HCT116 (cell line): ENCODE data around the gene PDLIM4. TPM values are rescaled to one million over a fixed set of nuclear protein-coding genes. Genes with fewer than 3 reads are reported as not detected.

Source experiments
- ATAC-seq: fragments of 200-7000 bp; cut with Tn5 transposase; 2 replicates; pipeline ENCODE4 v1.9.1; 2020; ENCODE audit warnings: mild to moderate bottlenecking, moderate library complexity
- BruUV-seq: library from RNA; stranded (reverse); fragments of 400-500 nt; replicated peaks from 2 replicates; lab custom pipeline; 2021; lab: Mats Ljungman, UMichigan
- CTCF ChIA-PET: fragments of 300-600 bp; sonication (Branson Sonifier 250); formaldehyde crosslinking; loops from one replicate; lab custom pipeline; 2021; ENCODE audit warnings: antibody characterized with exemption; lab: Charles Lee
- POLR2A ChIA-PET: fragments of 300-600, 350-600 bp; sonication (Branson Sonifier 250); formaldehyde crosslinking; loops from one replicate; lab custom pipeline; 2021; ENCODE audit warnings: antibody characterized with exemption; lab: Charles Lee
- RAD21 ChIA-PET, 2 experiments: fragments of 300-600 bp; sonication (Branson Sonifier 250); formaldehyde crosslinking; loops; one replicate each; lab custom pipeline; 2023; ENCODE audit warnings: low total read pairs in 2 of 2; ENCODE audit not compliant: uncharacterized antibody in 2 of 2, unreplicated experiment in 2 of 2, low non-redundant PET in 1 of 2; lab: Charles Lee
- DNase-seq: peaks from one replicate; pipeline ENCODE4 v3.0.0-alpha.2; 2010; ENCODE audit warnings: low read depth, low spot score
- H2AFZ ChIP-seq: fragments of 200-600 bp; shearing (Covaris generic), sonication (generic); 2 replicates; pipeline ENCODE4 v1.6.1; 2017; ENCODE audit warnings: low read depth, mixed run types, mixed read lengths, antibody characterized with exemption, low read length; ENCODE audit not compliant: poor library complexity, severe bottlenecking
- H3K27ac ChIP-seq: 2 replicates; pipeline ENCODE4 v1.5.1; 2012; ENCODE audit warnings: low read depth, low read length
- H3K27me3 ChIP-seq: fragments of 200-600 bp; sonication (generic); 2 replicates; pipeline ENCODE4 v1.6.1; 2016; ENCODE audit warnings: mixed run types, low read length, mixed read lengths; ENCODE audit not compliant: insufficient read depth
- H3K36me3 ChIP-seq, 2 experiments: fragments of 200-500 bp in 1 of 2; fragments of 200-600 bp in 1 of 2; sonication (Bioruptor generic) in 1 of 2; sonication (generic) in 1 of 2; 2 replicates each; pipeline versions ENCODE4 v1.5.1 to v1.6.1; 2014 to 2016; ENCODE audit warnings: low read length in 2 of 2, inconsistent platforms in 1 of 2, mixed read lengths in 1 of 2, mixed run types in 1 of 2; ENCODE audit not compliant: insufficient read depth in 2 of 2, control insufficient read depth in 1 of 2
- H3K4me1 ChIP-seq, 2 experiments: fragments of 200-600 bp in 1 of 2; sonication (generic) in 1 of 2; 2 replicates each; pipeline versions ENCODE4 v1.5.1 to v1.6.1; 2012 to 2017; ENCODE audit warnings: low read length in 2 of 2, inconsistent platforms in 1 of 2, mild to moderate bottlenecking in 1 of 2, mixed read lengths in 1 of 2, mixed run types in 1 of 2, moderate library complexity in 1 of 2; ENCODE audit not compliant: insufficient read depth in 2 of 2, control insufficient read depth in 1 of 2
- H3K4me2 ChIP-seq: fragments of 200-600 bp; sonication (generic); 2 replicates; pipeline ENCODE4 v1.6.1; 2017; ENCODE audit warnings: mixed run types, low read length, mixed read lengths
- H3K4me3 ChIP-seq, 2 experiments: fragments of 200-600 bp in 1 of 2; sonication (generic) in 1 of 2; replicated peaks in 1 of 2; 2 replicates each; pipeline ENCODE4 v1.5.1; 2011 to 2016; ENCODE audit warnings: low read length in 2 of 2, control low read depth in 1 of 2, low read depth in 1 of 2, mild to moderate bottlenecking in 1 of 2, mixed read lengths in 1 of 2, mixed run types in 1 of 2
- H3K79me2 ChIP-seq: fragments of 200-600 bp; sonication (generic); 2 replicates; pipeline ENCODE4 v1.6.1; 2017; ENCODE audit warnings: mild to moderate bottlenecking, mixed run types, low read length, moderate library complexity, mixed read lengths; ENCODE audit not compliant: insufficient read depth
- H3K9ac ChIP-seq: fragments of 200-600 bp; sonication (generic); 2 replicates; pipeline ENCODE4 v1.6.1; 2016; ENCODE audit warnings: low read length, mixed read lengths
- H3K9me2 ChIP-seq: fragments of 200-600 bp; sonication (generic), shearing (Covaris generic); 2 replicates; pipeline ENCODE4 v1.6.1; 2017; ENCODE audit warnings: mixed run types, mild to moderate bottlenecking, moderate library complexity; ENCODE audit not compliant: insufficient read depth
- H3K9me3 ChIP-seq, 2 experiments: fragments of 200-500 bp in 1 of 2; fragments of 200-600 bp in 1 of 2; sonication (Bioruptor generic) in 1 of 2; sonication (generic) in 1 of 2; 2 replicates each; pipeline ENCODE4 v1.6.1; 2014 to 2017; ENCODE audit warnings: low read length in 2 of 2, mixed read lengths in 2 of 2, inconsistent platforms in 1 of 2, low read depth in 1 of 2, mild to moderate bottlenecking in 1 of 2, mixed run types in 1 of 2, moderate library complexity in 1 of 2; ENCODE audit not compliant: control insufficient read depth in 1 of 2, insufficient read depth in 1 of 2
- H4K20me1 ChIP-seq: fragments of 200-600 bp; sonication (generic), shearing (Covaris generic); 2 replicates; pipeline ENCODE4 v1.6.1; 2017; ENCODE audit warnings: mixed run types, mild to moderate bottlenecking, moderate library complexity; ENCODE audit not compliant: insufficient read depth
- CEBPB ChIP-seq: IDR thresholded peaks from 2 replicates; pipeline ENCODE4 v1.6.1; 2012; ENCODE audit warnings: low read depth
- ELF1 ChIP-seq: IDR thresholded peaks from 2 replicates; pipeline ENCODE4 v1.6.1; 2012; ENCODE audit warnings: low read depth, borderline replicate concordance
- EZH2phosphoT487 ChIP-seq: fragments of 200-600 bp; IDR thresholded peaks from 2 replicates; pipeline ENCODE4 v1.6.1; 2018; ENCODE audit warnings: antibody characterized with exemption, borderline replicate concordance
- intact Hi-C: fragments of 100-400 bp; cut with micrococcal nuclease; formaldehyde crosslinking; loops from 2 replicates; pipeline ENCODE4 v1.10.0; 2022
- total RNA-seq: library from RNA; stranded (reverse); gene quantifications from one replicate; pipeline ENCODE4 v1.2.1, GENCODE V29; 2021; ENCODE audit not compliant: unreplicated experiment
- TF ChIP-seq, protein P1 (sequence below), 3 experiments: fragments of 200-600 bp in 1 of 3; sonication (generic) in 1 of 3; IDR thresholded peaks in 2 of 3; conservative IDR thresholded peaks in 1 of 3; 2 replicates each; pipeline ENCODE4 v1.5.1; 2012 to 2017; ENCODE audit warnings: low read depth in 2 of 3, low read length in 2 of 3, antibody characterized with exemption in 1 of 3, borderline replicate concordance in 1 of 3, control low read depth in 1 of 3, mild to moderate bottlenecking in 1 of 3, mixed read lengths in 1 of 3, mixed run types in 1 of 3, moderate library complexity in 1 of 3; ENCODE audit not compliant: insufficient read depth in 1 of 3

The PDLIM4 gene
- total RNA-seq, 1 experiment from 2014 or later, result not detected

DNA sequence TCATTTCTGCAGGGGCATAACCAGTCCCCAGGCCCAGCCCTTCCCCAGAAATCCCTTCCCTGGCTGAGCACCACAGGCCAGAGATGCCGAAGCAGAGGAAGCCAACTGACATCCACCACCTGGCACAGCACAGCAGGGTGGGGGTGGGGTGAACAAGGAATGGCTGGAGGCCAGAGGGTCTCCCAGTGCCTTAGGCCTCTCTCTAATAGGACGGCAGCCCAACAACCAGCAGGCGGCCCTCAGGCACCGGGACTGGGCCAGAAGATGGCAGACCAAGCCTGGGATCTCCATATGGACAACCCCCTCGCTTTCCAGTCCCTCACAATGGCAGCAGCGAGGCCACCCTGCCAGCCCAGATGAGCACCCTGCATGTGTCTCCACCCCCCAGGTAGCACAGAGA, 13.2 kb downstream of the PDLIM4 start:
- H3K9ac ChIP-seq, result no peak overlapping the region
- H3K4me2 ChIP-seq, result no peak overlapping the region
- peaks cover 0 to 16% of the 10 kb centered on the region in 2 experiments; a peak in 3 of 4 replicates for H3K4me1 ChIP-seq
- H3K9me3 ChIP-seq, result no peaks in the 10 kb centered on the region
- no peaks in the 10 kb centered on the region for H3K36me3 ChIP-seq
- no TSS peak for BruUV-seq
- no peaks in the 10 kb centered on the region for H3K9me2 ChIP-seq
- intact Hi-C loops, result loop anchor here (10.0 kb wide), 1 partner anchor 206 kb away; the partner anchor contains the start of gene IL3
- no peaks in the 10 kb centered on the region for H3K79me2 ChIP-seq
- no peak for ATAC-seq
- POLR2A ChIA-PET, result no interaction called here
- TF ChIP-seq EZH2phosphoT487 (no peak), CEBPB (no peak), ELF1 (no peak)
- TF ChIP-seq, protein P1, sequence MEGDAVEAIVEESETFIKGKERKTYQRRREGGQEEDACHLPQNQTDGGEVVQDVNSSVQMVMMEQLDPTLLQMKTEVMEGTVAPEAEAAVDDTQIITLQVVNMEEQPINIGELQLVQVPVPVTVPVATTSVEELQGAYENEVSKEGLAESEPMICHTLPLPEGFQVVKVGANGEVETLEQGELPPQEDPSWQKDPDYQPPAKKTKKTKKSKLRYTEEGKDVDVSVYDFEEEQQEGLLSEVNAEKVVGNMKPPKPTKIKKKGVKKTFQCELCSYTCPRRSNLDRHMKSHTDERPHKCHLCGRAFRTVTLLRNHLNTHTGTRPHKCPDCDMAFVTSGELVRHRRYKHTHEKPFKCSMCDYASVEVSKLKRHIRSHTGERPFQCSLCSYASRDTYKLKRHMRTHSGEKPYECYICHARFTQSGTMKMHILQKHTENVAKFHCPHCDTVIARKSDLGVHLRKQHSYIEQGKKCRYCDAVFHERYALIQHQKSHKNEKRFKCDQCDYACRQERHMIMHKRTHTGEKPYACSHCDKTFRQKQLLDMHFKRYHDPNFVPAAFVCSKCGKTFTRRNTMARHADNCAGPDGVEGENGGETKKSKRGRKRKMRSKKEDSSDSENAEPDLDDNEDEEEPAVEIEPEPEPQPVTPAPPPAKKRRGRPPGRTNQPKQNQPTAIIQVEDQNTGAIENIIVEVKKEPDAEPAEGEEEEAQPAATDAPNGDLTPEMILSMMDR (IDR thresholded peaks at IDR 0.05 in 2 of 3, conservative IDR thresholded peaks at IDR 0.05 in 1 of 3; ENCODE audit: borderline replicate concordance in 1 of 3, insufficient read depth in 1 of 3, low read depth in 2 of 3, low read length in 2 of 3), result no peak
- H3K4me3 ChIP-seq, result no peak overlapping the region
- CTCF ChIA-PET, result no interaction called here
- H2AFZ ChIP-seq, result no peak overlapping the region
- DNase-seq, result no peak
- H3K27me3 ChIP-seq, result no peaks in the 10 kb centered on the region
- no peak overlapping the region for H3K27ac ChIP-seq
- RAD21 ChIA-PET, result no interaction called here
- H4K20me1 ChIP-seq, result no peaks in the 10 kb centered on the region
